Liver (tissue), 9 donors: ENCODE measurements around the gene RASGRF1. TPM values are rescaled to one million over a fixed set of nuclear protein-coding genes. Genes with fewer than 3 reads are reported as not detected.

Experiments
- DNase-seq: peaks from one replicate; pipeline ENCODE4 v3.0.0-alpha.2; 2017; ENCODE audit warnings: low spot score
- H3K27ac ChIP-seq, 2 donors: one replicate each; pipeline ENCODE4 v1.7.0; 2013; ENCODE audit warnings: inconsistent platforms in 2 of 2, low read length in 2 of 2, control low read depth in 1 of 2, low read depth in 1 of 2, mild to moderate bottlenecking in 1 of 2
- H3K27me3 ChIP-seq, 4 donors: one replicate each; pipeline versions ENCODE4 v1.6.1 to v1.7.0; 2013; ENCODE audit warnings: low read length in 3 of 4, inconsistent platforms in 1 of 4, mild to moderate bottlenecking in 1 of 4, moderate library complexity in 1 of 4; ENCODE audit not compliant: control insufficient read depth in 4 of 4, insufficient read depth in 4 of 4
- H3K36me3 ChIP-seq, 4 donors: one replicate each; pipeline versions ENCODE4 v1.6.1 to v1.7.0; 2013; ENCODE audit warnings: low read length in 3 of 4, mild to moderate bottlenecking in 3 of 4, low read depth in 1 of 4, moderate library complexity in 1 of 4; ENCODE audit not compliant: control insufficient read depth in 4 of 4, insufficient read depth in 3 of 4
- H3K4me1 ChIP-seq, 4 donors: one replicate each; pipeline versions ENCODE4 v1.6.1 to v1.7.0; 2013; ENCODE audit warnings: low read length in 3 of 4, mild to moderate bottlenecking in 3 of 4, moderate library complexity in 1 of 4; ENCODE audit not compliant: control insufficient read depth in 4 of 4, insufficient read depth in 4 of 4
- H3K4me3 ChIP-seq, 3 donors: one replicate each; pipeline versions ENCODE4 v1.6.1 to v1.7.0; 2013; ENCODE audit warnings: low read length in 3 of 3, control low read depth in 1 of 3, low read depth in 1 of 3, mild to moderate bottlenecking in 1 of 3
- H3K9ac ChIP-seq, 2 donors: one replicate each; pipeline ENCODE4 v1.7.0; 2013; ENCODE audit warnings: low read length in 2 of 2, mild to moderate bottlenecking in 2 of 2, moderate library complexity in 2 of 2, control low read depth in 1 of 2, low read depth in 1 of 2
- H3K9me3 ChIP-seq, 4 donors: one replicate each; pipeline versions ENCODE4 v1.6.1 to v1.7.0; 2013; ENCODE audit warnings: low read length in 3 of 4; ENCODE audit not compliant: control insufficient read depth in 4 of 4
- ATF3 ChIP-seq: IDR thresholded peaks from 2 replicates; pipeline ENCODE4 v1.6.1; 2016; ENCODE audit warnings: antibody characterized with exemption
- CTCF ChIP-seq: fragments of 150-350 bp; IDR thresholded peaks from 2 replicates; pipeline ENCODE4 v1.5.1; 2017; ENCODE audit warnings: improper control_type of control experiment, low read depth, low read length; ENCODE audit not compliant: missing input control
- EGR1 ChIP-seq, 2 donors: IDR thresholded peaks; 2 replicates each; pipeline ENCODE4 v1.6.1; 2016 to 2018; ENCODE audit warnings: antibody characterized with exemption in 2 of 2, low read depth in 2 of 2
- FOXA1 ChIP-seq: IDR thresholded peaks from 2 replicates; pipeline ENCODE4 v1.6.1; 2016; ENCODE audit warnings: antibody characterized with exemption
- FOXA2 ChIP-seq: IDR thresholded peaks from 2 replicates; pipeline ENCODE4 v1.6.1; 2016; ENCODE audit warnings: antibody characterized with exemption
- GABPA ChIP-seq, 2 donors: IDR thresholded peaks in 1 of 2; conservative IDR thresholded peaks in 1 of 2; 2 replicates each; pipeline ENCODE4 v1.6.1; 2016; ENCODE audit warnings: antibody characterized with exemption in 2 of 2, mild to moderate bottlenecking in 1 of 2, moderate library complexity in 1 of 2
- HNF4A ChIP-seq, 2 donors: conservative IDR thresholded peaks; 2 replicates each; pipeline ENCODE4 v1.6.1; 2016; ENCODE audit warnings: antibody characterized with exemption in 2 of 2, mild to moderate bottlenecking in 2 of 2
- HNF4G ChIP-seq: IDR thresholded peaks from 2 replicates; pipeline ENCODE4 v1.6.1; 2016; ENCODE audit warnings: antibody characterized with exemption
- MAX ChIP-seq: IDR thresholded peaks from 2 replicates; pipeline ENCODE4 v1.6.1; 2016; ENCODE audit warnings: antibody characterized with exemption
- NR2F2 ChIP-seq: IDR thresholded peaks from 2 replicates; pipeline ENCODE4 v1.6.1; 2016; ENCODE audit warnings: antibody characterized with exemption
- RAD21 ChIP-seq, 2 donors: IDR thresholded peaks; 2 replicates each; pipeline ENCODE4 v1.6.1; 2016; ENCODE audit warnings: antibody characterized with exemption in 2 of 2, mild to moderate bottlenecking in 2 of 2
- REST ChIP-seq: IDR thresholded peaks from 2 replicates; pipeline ENCODE4 v1.6.1; 2016; ENCODE audit warnings: antibody characterized with exemption, mild to moderate bottlenecking
- RXRA ChIP-seq, 2 donors: IDR thresholded peaks; 2 replicates each; pipeline ENCODE4 v1.6.1; 2017 to 2018; ENCODE audit warnings: antibody characterized with exemption in 2 of 2, mild to moderate bottlenecking in 1 of 2
- SP1 ChIP-seq: IDR thresholded peaks from 2 replicates; pipeline ENCODE4 v1.6.1; 2018; ENCODE audit warnings: antibody characterized with exemption, mild to moderate bottlenecking
- TAF1 ChIP-seq: conservative IDR thresholded peaks from 2 replicates; pipeline ENCODE4 v1.6.1; 2016; ENCODE audit warnings: antibody characterized with exemption, mild to moderate bottlenecking
- YY1 ChIP-seq: IDR thresholded peaks from 2 replicates; pipeline ENCODE4 v1.6.1; 2016; ENCODE audit warnings: antibody characterized with exemption, mild to moderate bottlenecking
- ZBTB33 ChIP-seq: IDR thresholded peaks from 2 replicates; pipeline ENCODE4 v1.6.1; 2016; ENCODE audit warnings: antibody characterized with exemption
- WGBS: extraction: QIAGEN DNeasy Blood & Tissue Kit; methylation state at CpG from one replicate; pipeline ENCODE4 v1.1.7; 2013; 5-methylcytosine and 5-hydroxymethylcytosine counted together
- polyA plus RNA-seq, 2 donors: library from polyadenylated mRNA; stranded (reverse) in 1 of 2; unstranded in 1 of 2; fragments of 200-250 nt in 1 of 2; fragments of >200 nt in 1 of 2; fragmentation: Nextera tagmentation in 1 of 2; extraction: Ambion mirVana in 1 of 2; gene quantifications; one replicate each; pipeline versions ENCODE4 v1.2.1 to v1.2.3, GENCODE V29; 2013 to 2015
- total RNA-seq, 2 donors: library from RNA; depleted of rRNA; stranded (reverse); fragments of >200 nt; gene quantifications; one replicate each; pipeline ENCODE4 v1.2.3, GENCODE V29; 2014
- donor health status: healthy.
- donor health status: healthy.
- donor health status: healthy.
- donor health status: healthy.
- donor health status: healthy.

The RASGRF1 gene
- total and polyA plus RNA-seq, 4 donors = 0.28 TPM; not detected in 3

GRCh38 chr15:79089890-79090486 lies 592 bp downstream of the RASGRF1 start:
- Histone ChIP-seq H3K9ac (no peak overlapping the region), H3K4me3 (peak overlapping the region in 1 of 3 donors; percentile 11), H3K27ac (no peak overlapping the region), H3K36me3 (no peaks in the 10 kb centered on the region), H3K27me3 (peaks cover 4 to 19% (median 7%) of the 10 kb centered on the region in 4 donors), H3K4me1 (peaks cover 8 to 23% (median 16%) of the 10 kb centered on the region in 4 donors), H3K9me3 (no peaks in the 10 kb centered on the region)
- TF ChIP-seq ATF3 (no peak), REST (no peak), TAF1 (no peak), NR2F2 (no peak), YY1 (no peak), HNF4G (no peak), MAX (no peak), FOXA2 (no peak), CTCF (no peak), EGR1 (IDR thresholded peaks at IDR 0.05; ENCODE audit: low read depth in 2 of 2) (no peak), GABPA (IDR thresholded peaks at IDR 0.05 in 1 of 2, conservative IDR thresholded peaks at IDR 0.05 in 1 of 2) (no peak), HNF4A (conservative IDR thresholded peaks at IDR 0.05) (no peak), FOXA1 (no peak), SP1 (no peak), RAD21 (IDR thresholded peaks at IDR 0.05) (no peak), ZBTB33 (no peak), RXRA (IDR thresholded peaks at IDR 0.05) (no peak)
- DNase-seq = no peak
- WGBS = 3% methylated on average over 53 of the region's 53 CpGs
